Hepatic stellate cell (primary cell): ENCODE results near the gene PCYT1A.
"Not testable (repeated sequence)": the region's sequence is repeated elsewhere in the genome, so short reads cannot be mapped to it uniquely, and the experiment has no call there.

ENCODE experiments used
- DNase-seq: peaks from one replicate; pipeline ENCODE4 v3.0.0; 2011; ENCODE audit warnings: low spot score

The PCYT1A gene

DNA sequence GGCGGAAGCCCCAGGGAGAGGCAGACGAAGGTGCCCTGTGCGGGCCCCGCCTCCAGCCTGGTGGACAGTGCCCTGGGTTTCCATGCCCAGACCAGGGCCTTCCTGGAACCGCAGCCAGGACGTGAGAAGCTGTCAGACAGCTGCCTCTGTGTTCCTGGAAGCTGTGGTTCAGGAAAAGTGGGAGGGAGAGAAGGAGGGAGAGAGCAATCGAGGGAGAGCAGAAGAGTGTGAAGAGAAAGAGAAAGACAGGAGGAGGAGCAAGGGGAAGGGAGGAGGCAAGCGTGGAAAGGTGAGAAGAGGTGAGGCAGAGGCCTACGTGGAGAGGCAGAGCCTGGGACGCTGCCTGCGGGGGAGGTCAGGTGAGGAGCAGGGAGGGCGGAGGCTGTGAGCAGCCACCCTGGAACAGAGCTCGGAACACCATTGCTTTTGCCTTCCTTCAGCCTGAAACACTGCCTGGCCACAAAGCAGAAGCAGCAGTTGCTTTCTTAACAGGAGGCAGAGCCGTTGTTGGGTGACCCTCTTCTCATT is 94.9 kb downstream of the PCYT1A start:
- no peak for DNase-seq

DNA sequence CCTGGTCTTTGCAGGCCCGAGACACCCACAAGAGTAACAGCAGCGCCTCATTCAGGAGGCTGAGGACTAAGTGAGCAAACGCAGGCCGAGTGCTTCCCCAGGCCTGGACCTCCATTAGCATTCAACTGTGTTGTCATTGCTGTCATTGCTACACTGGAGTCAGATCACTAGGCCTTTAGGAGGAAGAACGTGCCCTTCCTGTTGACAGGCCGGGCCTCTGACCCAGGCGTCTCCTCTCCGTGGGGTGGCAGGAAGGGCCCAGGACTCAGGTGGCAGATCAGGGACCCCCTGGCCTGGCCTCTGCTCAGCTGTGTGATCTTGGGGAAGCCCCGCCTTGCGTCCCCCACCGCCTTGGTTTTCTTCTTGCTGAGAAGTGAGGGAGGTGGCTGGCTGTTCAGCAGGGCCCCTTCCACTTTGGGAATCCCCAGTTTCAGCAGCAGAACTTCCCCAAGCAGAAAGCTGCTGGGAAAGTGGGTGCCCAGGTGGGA is 95.4 kb downstream of the PCYT1A start:
- DNase-seq, result no peak

DNA sequence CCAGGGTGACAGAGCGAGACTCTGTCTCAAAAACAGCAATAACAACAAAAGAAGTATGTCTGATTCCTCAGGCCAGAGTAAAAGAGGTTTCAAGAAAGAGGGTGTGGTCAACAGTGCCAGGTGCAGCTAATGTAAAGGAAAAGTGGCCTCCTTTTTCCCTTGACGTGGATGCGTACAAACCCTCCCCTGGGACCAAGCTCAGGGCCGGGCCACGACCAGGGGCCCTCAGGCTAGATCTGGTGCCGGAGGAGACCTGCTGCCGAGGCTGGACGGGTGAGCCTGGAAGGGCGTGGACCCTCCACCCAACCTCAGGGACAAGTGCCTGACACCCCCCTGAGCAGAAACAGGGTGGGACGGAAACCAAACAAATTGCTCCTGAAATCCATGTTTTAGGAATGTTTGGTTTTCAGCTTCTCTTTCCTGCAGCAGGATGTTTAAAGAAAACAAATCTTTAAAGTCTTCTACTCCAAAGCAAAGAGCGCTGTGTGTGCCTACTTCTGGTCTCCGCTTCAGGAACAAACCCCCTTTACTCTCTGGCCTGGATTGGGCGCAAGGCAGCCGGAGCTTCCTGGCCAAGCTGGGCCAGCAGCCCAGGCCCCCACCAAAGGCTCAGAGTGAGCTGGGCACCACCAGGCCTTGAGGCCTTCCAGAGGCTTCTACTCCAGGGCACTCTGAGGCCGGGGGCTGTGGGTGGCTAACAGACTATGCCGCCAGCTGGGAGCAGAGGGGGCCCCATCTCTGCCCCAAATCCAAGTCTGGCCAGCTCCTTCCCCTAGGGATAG is 97.8 kb downstream of the PCYT1A start:
- no peak for DNase-seq

DNA sequence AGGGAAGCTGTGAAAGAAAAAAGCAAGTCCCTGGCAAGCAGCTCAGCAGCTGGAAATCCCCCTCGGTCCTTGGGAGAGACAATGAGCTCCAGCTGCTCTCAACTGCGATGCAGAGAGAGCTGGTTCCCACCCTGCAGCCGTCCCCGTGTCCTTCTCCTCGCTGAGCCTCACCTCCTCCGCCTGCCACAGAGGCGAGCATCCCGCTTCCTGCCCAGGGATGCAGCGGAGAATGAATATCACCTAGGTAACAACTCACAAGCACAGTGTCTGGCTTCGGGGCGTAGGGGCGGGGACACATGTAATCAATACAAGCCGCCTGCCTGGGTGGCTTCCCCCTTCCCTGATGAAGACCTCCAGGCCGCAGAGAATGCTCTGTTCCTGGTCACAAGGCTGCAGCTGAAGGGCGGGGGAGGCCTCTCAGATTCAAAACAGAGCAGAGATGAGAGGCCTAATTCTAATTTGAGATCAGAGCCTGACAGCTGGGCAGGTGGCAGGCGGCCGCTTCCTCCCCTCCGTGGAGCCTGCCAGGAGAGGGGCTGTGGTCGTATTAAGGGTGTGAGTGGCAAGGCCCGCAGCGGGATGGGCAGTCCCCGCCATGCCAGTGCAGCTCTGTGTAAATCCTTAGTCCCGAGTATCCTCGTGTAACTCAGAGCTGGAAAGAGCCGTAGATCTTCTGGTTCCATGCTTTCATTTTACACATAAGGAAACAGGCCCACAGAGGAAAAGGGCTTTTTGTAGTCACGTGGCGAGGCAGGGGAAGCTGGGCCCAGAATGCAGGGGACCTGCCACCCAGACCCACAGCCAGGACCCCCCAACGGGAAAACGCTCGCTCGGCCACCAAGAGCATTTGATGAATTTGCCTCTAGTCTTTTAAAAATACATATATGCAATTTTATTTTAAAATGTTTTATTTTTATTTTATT is 100.6 kb downstream of the PCYT1A start:
- no peak for DNase-seq

DNA sequence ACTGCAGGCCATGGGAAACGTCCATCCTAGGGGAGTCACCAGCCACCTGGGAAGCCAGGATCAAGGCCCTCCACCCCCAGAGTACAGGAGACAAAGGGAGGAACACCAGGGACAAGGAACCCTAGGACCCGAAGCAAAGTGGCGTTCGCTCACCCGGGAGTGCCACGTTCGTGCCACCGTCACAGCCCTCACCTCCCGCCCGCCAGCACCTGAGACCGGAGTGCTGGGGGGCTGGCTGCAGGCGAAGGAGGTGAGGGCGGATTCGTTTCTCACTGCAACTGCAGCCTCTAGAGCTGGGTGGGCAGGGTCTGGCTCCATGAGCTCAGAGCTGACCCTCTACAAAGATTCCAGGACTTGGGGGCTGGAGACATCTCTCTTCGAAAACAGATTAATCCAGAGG is 102.6 kb downstream of the PCYT1A start:
- no peak for DNase-seq

- DNase-seq, result not testable (repeated sequence)
Measured at GRCh38 chr3:196184169-196184432, 103.4 kb downstream of the PCYT1A start.

DNA sequence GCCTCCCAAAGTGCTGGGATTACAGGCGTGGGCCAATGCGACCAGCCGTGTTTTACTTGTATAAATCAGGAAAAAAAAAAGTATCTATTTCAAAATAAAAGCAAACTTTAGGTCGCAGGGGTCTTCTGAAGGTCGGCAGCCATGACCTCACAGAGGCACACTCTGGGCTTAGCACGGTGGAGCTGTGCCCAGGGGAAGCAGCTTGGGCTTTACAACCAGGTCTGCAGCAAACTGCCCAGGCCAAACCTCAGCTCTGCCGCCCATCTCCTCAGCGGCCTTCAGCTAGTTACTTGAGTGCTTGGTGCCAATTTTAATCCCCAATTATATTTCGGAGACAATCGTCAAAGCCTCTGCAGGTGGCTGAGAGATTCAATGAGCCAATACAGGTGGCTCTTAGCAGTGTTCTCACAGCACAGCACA is 106.4 kb downstream of the PCYT1A start:
- no peak for DNase-seq

DNA sequence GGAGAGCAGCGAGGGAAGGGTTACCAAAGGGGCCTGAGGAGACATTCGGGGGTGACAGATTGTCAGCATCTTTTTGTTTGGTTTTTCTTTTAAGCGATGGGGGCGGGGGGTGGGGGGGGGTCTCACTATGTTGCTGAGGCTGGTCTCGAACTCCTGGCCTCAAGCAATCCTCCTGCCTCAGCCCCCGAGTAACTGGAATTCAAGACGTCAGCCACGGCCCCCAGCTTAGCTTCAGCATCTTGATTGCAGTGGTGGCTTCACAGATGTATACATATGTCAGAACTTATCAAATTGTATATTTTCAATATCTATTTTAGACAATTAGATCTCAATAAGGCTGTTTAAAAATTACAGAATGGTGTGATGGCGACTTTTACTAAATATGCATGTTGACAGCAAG is 107.2 kb downstream of the PCYT1A start:
- no peak for DNase-seq
